ENCODE results near the gene RHOF. TPM values are rescaled to one million over a fixed set of nuclear protein-coding genes. Genes with fewer than 3 reads are reported as not detected.

RHOF gene
- total and polyA plus RNA-seq, 2 of the 13 experiments (the other 11 are each of a cell fraction or from before 2014, with no cell fraction given): 14.6 to 32.2 TPM

DNA sequence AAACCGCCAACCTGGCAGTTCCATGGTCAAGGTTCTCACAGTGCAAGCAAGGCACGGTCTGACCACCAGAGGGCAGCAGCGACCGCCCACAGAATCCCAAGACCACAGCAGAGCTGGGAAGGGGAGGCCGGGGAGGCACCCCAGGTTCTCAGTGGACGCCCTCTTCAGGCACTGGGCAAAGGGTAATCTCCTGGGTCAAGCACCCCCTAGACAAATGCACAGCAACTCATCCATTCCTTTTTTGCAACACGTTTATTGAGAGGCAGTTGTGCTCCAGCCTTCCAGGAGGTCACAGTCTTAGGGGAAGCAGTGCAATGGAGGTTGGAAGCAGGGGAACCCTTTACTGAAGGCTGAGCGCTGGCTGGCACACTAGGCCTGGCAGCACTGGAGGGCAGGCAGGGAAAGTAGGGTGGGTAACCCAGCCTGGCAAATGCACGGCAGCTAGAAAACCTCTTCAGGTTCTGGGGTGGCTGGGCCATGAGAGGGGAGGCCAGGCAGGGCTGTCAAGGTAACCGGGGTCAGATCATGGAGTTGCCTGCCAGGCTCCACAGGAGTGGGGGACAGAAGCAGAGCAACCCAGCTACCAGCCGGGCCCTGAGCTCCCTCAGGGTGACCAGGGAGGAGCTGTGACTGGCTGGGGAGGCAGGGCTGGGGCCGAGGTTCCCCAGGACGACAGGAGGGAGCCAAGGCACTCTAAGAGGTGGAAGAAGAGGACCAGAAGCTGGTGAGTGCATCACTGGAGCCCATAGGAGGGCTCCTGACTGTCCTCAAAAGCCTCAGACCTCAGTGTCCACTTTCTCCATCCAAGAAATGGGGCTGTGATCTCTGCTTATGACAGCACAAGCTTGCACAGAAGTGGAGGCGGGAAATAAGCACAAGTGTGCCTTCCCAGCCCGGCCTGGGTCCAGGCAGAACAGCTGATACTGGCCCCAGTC lies 1.8 kb upstream of the RHOF start (continued):
- TF ChIP-seq ZNF10 (CRISPR knock-in tag; IDR thresholded peaks at IDR 0.05; ENCODE audit: borderline replicate concordance, low read depth): no peak
- peak; percentile 5; the same call in 1 of the 2 replicates for TF ChIP-seq ATF7-NPFF (CRISPR knock-in tag; IDR thresholded peaks at IDR 0.05; ENCODE audit: low read depth)
- TF ChIP-seq PAX8 (CRISPR knock-in tag; IDR thresholded peaks at IDR 0.05; ENCODE audit: borderline replicate concordance): 0 out of 2 replicates have a peak, but pooled peaks have one; percentile 13
- TF ChIP-seq, protein P1, sequence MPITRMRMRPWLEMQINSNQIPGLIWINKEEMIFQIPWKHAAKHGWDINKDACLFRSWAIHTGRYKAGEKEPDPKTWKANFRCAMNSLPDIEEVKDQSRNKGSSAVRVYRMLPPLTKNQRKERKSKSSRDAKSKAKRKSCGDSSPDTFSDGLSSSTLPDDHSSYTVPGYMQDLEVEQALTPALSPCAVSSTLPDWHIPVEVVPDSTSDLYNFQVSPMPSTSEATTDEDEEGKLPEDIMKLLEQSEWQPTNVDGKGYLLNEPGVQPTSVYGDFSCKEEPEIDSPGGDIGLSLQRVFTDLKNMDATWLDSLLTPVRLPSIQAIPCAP (CRISPR knock-in tag; IDR thresholded peaks at IDR 0.05; ENCODE audit: low read depth): no peak
- TF ChIP-seq HOXA5 (CRISPR knock-in tag; IDR thresholded peaks at IDR 0.05): 0 out of 2 replicates have a peak, but pooled peaks have one; percentile 6
- peak; percentile 64 for TF ChIP-seq THAP11 (CRISPR knock-in tag; IDR thresholded peaks at IDR 0.05)
- no peak for TF ChIP-seq ZNF773 (CRISPR knock-in tag; IDR thresholded peaks at IDR 0.05; ENCODE audit: borderline replicate concordance)
- peak; percentile 50; the same call in 1 of the 2 replicates for TF ChIP-seq POLR2AphosphoS2 (IDR thresholded peaks at IDR 0.05; ENCODE audit: low read depth, low read length)
- TF ChIP-seq, protein P2, sequence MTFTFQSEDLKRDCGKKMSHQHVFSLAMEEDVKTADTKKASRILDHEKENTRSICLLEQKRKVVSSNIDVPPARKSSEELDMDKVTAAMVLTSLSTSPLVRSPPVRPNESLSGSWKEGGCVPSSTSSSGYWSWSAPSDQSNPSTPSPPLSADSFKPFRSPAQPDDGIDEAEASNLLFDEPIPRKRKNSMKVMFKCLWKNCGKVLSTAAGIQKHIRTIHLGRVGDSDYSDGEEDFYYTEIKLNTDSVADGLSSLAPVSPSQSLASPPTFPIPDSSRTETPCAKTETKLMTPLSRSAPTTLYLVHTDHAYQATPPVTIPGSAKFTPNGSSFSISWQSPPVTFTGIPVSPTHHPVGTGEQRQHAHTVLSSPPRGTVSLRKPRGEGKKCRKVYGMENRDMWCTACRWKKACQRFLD (CRISPR knock-in tag; IDR thresholded peaks at IDR 0.05; ENCODE audit: borderline replicate concordance): no peak
- TF ChIP-seq YY1 (IDR thresholded peaks at IDR 0.05; ENCODE audit: insufficient read depth, insufficient replicate concordance, low read depth, low read length): peak; percentile 53
- TF ChIP-seq KLF16 (CRISPR knock-in tag; IDR thresholded peaks at IDR 0.05): peak in 1 of 2 experiments; percentile 20; a peak in 1 of 4 replicates
- no peak for TF ChIP-seq CREB1 (IDR thresholded peaks at IDR 0.05)
- TF ChIP-seq CREB1 (CRISPR knock-in tag; IDR thresholded peaks at IDR 0.05): no peak
- TF ChIP-seq RFXANK (CRISPR knock-in tag; IDR thresholded peaks at IDR 0.05): 0 out of 2 replicates have a peak, but pooled peaks have one; percentile 27
- peak; percentile 9 for TF ChIP-seq ZNF781 (CRISPR knock-in tag; IDR thresholded peaks at IDR 0.05; ENCODE audit: borderline replicate concordance, not compliant biosample characterization)
- TF ChIP-seq, protein P3, sequence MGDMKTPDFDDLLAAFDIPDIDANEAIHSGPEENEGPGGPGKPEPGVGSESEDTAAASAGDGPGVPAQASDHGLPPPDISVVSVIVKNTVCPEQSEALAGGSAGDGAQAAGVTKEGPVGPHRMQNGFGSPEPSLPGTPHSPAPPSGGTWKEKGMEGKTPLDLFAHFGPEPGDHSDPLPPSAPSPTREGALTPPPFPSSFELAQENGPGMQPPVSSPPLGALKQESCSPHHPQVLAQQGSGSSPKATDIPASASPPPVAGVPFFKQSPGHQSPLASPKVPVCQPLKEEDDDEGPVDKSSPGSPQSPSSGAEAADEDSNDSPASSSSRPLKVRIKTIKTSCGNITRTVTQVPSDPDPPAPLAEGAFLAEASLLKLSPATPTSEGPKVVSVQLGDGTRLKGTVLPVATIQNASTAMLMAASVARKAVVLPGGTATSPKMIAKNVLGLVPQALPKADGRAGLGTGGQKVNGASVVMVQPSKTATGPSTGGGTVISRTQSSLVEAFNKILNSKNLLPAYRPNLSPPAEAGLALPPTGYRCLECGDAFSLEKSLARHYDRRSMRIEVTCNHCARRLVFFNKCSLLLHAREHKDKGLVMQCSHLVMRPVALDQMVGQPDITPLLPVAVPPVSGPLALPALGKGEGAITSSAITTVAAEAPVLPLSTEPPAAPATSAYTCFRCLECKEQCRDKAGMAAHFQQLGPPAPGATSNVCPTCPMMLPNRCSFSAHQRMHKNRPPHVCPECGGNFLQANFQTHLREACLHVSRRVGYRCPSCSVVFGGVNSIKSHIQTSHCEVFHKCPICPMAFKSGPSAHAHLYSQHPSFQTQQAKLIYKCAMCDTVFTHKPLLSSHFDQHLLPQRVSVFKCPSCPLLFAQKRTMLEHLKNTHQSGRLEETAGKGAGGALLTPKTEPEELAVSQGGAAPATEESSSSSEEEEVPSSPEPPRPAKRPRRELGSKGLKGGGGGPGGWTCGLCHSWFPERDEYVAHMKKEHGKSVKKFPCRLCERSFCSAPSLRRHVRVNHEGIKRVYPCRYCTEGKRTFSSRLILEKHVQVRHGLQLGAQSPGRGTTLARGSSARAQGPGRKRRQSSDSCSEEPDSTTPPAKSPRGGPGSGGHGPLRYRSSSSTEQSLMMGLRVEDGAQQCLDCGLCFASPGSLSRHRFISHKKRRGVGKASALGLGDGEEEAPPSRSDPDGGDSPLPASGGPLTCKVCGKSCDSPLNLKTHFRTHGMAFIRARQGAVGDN (CRISPR knock-in tag; IDR thresholded peaks at IDR 0.05): peak; percentile 6; the same call in 1 of the 2 replicates
- TF ChIP-seq, protein P4, sequence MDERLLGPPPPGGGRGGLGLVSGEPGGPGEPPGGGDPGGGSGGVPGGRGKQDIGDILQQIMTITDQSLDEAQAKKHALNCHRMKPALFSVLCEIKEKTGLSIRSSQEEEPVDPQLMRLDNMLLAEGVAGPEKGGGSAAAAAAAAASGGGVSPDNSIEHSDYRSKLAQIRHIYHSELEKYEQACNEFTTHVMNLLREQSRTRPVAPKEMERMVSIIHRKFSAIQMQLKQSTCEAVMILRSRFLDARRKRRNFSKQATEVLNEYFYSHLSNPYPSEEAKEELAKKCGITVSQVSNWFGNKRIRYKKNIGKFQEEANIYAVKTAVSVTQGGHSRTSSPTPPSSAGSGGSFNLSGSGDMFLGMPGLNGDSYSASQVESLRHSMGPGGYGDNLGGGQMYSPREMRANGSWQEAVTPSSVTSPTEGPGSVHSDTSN (CRISPR knock-in tag; IDR thresholded peaks at IDR 0.05): no peak
- no peak for TF ChIP-seq ZNF484 (CRISPR knock-in tag; IDR thresholded peaks at IDR 0.05; ENCODE audit: borderline replicate concordance, low read depth)
- TF ChIP-seq ELF3 (CRISPR knock-in tag; IDR thresholded peaks at IDR 0.05): peak; percentile 63; the same call in 1 of the 2 replicates

All from HepG2 (cell line).